ENCODE results near the gene KCNQ1OT1. TPM values are rescaled to one million over a fixed set of nuclear protein-coding genes. Genes with fewer than 3 reads are reported as not detected.

Gene KCNQ1OT1
- total RNA-seq (2021) = 0.88 and 1.2 TPM in 2 replicates
- long read RNA-seq, full-length matches to known transcripts = 21 of 21 reads
- long read RNA-seq, partial matches to known transcripts = 0 of 21 reads
- long read RNA-seq, other reads (novel, unspliced or antisense) = 0 of 21 reads

DNA sequence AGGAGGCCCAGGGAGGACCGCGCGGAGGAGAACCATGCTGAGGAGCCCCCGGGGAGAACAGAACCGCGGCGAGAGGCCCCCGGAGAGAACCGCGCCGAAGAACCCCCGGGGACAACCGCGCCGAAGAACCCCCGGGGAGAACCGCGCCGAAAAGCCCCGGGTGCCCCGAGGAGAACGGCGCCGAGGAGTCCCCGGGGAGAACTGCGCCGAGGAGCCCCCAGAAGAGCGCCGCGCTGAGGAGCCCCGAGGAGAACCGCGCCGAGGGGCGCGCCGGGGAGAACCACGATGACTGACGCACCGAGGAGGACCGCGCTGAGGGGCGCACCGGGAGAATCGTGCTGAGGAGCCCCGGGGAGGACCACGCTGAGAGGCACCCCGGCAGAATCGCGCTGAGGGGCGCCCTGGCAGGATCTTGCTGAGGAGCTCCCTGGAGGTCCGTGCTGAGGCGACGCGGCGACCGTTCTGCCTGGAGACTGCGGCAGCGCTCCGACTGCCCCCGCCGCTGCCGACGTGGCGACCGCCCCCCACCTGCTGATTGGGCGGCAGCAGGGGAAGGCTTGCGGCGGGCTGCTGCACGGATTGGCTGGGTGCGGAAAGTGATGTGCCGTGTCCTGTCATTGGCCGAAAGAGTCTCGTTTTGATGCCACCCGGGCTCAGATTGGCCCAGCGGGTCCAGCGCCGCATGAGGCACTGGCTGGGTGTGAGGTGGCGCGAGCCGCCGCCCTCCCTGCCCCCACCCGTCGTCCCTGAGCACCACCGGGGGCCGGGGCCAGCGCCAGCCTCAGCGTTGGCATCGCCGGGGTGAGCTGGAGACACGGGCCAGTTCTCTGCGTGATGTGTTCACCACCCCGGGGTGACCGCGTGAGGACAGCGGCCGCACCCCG, at the start of gene KCNQ1OT1:
TSS of gene KCNQ1OT1 (minus strand) at position 464 of the 884 bp plus-strand sequence.
- Mint-ChIP-seq H3K36me3 (ENCODE audit: insufficient read depth in 1 of 3, low read depth in 3 of 3) (peaks cover 0 to 34% (median 16%) of the 10 kb centered on the region in 3 experiments; a peak in 6 of 7 replicates), H3K27ac (no peak within 1 kb of the TSS; a peak in 2 of 7 replicates), H3K4me3 (peak within 1 kb of the TSS; percentile 76 to 90), H3K4me1 (peaks cover 75 to 76% of the 10 kb centered on the region in 2 experiments), H3K9me3 (peaks cover 10 to 15% of the 10 kb centered on the region in 2 experiments), H3K27me3 (ENCODE audit: low read depth) (peaks cover 65% of the 10 kb centered on the region)
- Histone ChIP-seq H3K27ac (ENCODE audit: insufficient read length, low read depth, low read length) (no peak within 1 kb of the TSS), H2BK12ac (ENCODE audit: insufficient read length, low read depth, low read length) (no peak within 1 kb of the TSS), H3K56ac (ENCODE audit: insufficient read length, low read depth, low read length) (no peak within 1 kb of the TSS), H2AFZ (ENCODE audit: low read length) (no peak within 1 kb of the TSS), H2BK5ac (ENCODE audit: insufficient read length, low read length) (no peak within 1 kb of the TSS), H3K14ac (ENCODE audit: insufficient read depth, low read length) (peak within 1 kb of the TSS; percentile 42; the same call in 1 of the 2 replicates), H3K9me3 (ENCODE audit: control insufficient read depth, low read depth, low read length) (no peaks in the 10 kb centered on the region), H4K8ac (replicated peaks; ENCODE audit: insufficient read length, low read depth, low read length) (no peak within 1 kb of the TSS), H3K27me3 (ENCODE audit: insufficient read depth, low read length) (no peaks in the 10 kb centered on the region; the same call in 1 of the 2 replicates), H3K23ac (ENCODE audit: insufficient read length, low read depth, low read length) (no peak within 1 kb of the TSS), H2BK20ac (ENCODE audit: low read depth, low read length, poor library complexity, severe bottlenecking) (no peak within 1 kb of the TSS), H3K4me1 (ENCODE audit: insufficient read depth, low read length) (peaks cover 7% of the 10 kb centered on the region; the same call in 1 of the 2 replicates), H3K79me1 (ENCODE audit: insufficient read depth, low read depth, low read length, poor library complexity, severe bottlenecking) (no peaks in the 10 kb centered on the region), H4K20me1 (ENCODE audit: control insufficient read depth, insufficient read depth, insufficient read length) (no peaks in the 10 kb centered on the region), H3K4me2 (ENCODE audit: insufficient read depth, insufficient read length, low read length) (peak within 1 kb of the TSS; percentile 77), H2AK5ac (ENCODE audit: insufficient read length, low read length) (no peak within 1 kb of the TSS), H2BK120ac (ENCODE audit: low read depth, low read length, poor library complexity, severe bottlenecking) (no peak within 1 kb of the TSS), H2BK15ac (ENCODE audit: low read depth, low read length) (no peak within 1 kb of the TSS), H3K18ac (ENCODE audit: insufficient read length, low read depth, low read length) (peak within 1 kb of the TSS; percentile 21), H3T11ph (ENCODE audit: low read length) (no peak within 1 kb of the TSS), H3K23me2 (ENCODE audit: insufficient read length, low read depth, low read length, poor library complexity, severe bottlenecking) (peaks cover 7% of the 10 kb centered on the region), H3K4ac (ENCODE audit: low read depth, low read length) (no peak within 1 kb of the TSS), H3K9ac (ENCODE audit: extremely low read depth, insufficient read length, low read length) (peak within 1 kb of the TSS; percentile 42), H4K5ac (ENCODE audit: insufficient read length, low read depth, low read length) (no peak within 1 kb of the TSS), H4K91ac (ENCODE audit: insufficient read length, low read depth, low read length) (no peak within 1 kb of the TSS), H3K79me2 (ENCODE audit: insufficient read depth, low read length) (no peaks in the 10 kb centered on the region; the same call in 1 of the 2 replicates)
- peak; percentile 93 for DNase-seq
- TF ChIP-seq, protein P1, sequence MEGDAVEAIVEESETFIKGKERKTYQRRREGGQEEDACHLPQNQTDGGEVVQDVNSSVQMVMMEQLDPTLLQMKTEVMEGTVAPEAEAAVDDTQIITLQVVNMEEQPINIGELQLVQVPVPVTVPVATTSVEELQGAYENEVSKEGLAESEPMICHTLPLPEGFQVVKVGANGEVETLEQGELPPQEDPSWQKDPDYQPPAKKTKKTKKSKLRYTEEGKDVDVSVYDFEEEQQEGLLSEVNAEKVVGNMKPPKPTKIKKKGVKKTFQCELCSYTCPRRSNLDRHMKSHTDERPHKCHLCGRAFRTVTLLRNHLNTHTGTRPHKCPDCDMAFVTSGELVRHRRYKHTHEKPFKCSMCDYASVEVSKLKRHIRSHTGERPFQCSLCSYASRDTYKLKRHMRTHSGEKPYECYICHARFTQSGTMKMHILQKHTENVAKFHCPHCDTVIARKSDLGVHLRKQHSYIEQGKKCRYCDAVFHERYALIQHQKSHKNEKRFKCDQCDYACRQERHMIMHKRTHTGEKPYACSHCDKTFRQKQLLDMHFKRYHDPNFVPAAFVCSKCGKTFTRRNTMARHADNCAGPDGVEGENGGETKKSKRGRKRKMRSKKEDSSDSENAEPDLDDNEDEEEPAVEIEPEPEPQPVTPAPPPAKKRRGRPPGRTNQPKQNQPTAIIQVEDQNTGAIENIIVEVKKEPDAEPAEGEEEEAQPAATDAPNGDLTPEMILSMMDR (conservative IDR thresholded peaks at IDR 0.05) = no peak
- no CpG with 5 or more reads among the region's 98 CpGs for WGBS (ENCODE audit: extremely low coverage, insufficient read length, low lambda C conversion rate)
